SIG-M5 treated with dmso at 0.1 percent for 504 hours (cell line): ENCODE results near the gene ST3GAL4.

Experiments used
- DNase-seq: peaks from one replicate; lab custom pipeline; 2025; ENCODE audit not compliant: unreplicated experiment; lab: John Stamatoyannopoulos, UW

ST3GAL4 gene

GRCh38 chr11:126405374-126405773, 49.9 kb downstream of the ST3GAL4 start:
- no peak for DNase-seq

GRCh38 chr11:126405906-126406305, 50.4 kb downstream of the ST3GAL4 start:
- DNase-seq, result peak; percentile 25

- no peak for DNase-seq
These were observed 50.9 kb downstream of the ST3GAL4 start for GRCh38 chr11:126406368-126406767.

GRCh38 chr11:126407101-126407521, 51.6 kb downstream of the ST3GAL4 start:
- DNase-seq, result no peak

- no peak for DNase-seq
These were observed 52.3 kb downstream of the ST3GAL4 start for GRCh38 chr11:126407682-126408288.

GRCh38 chr11:126408496-126408895, 53.0 kb downstream of the ST3GAL4 start:
- DNase-seq, result no peak

- no peak for DNase-seq
These were observed 53.6 kb downstream of the ST3GAL4 start for GRCh38 chr11:126408901-126409619.

GRCh38 chr11:126409620-126409985, 54.1 kb downstream of the ST3GAL4 start:
- DNase-seq, result no peak

- no peak for DNase-seq
These were observed 55.2 kb downstream of the ST3GAL4 start for GRCh38 chr11:126410649-126411048.

GRCh38 chr11:126411971-126412381, 56.5 kb downstream of the ST3GAL4 start:
- no peak for DNase-seq

- no peak for DNase-seq
These were observed 57.9 kb downstream of the ST3GAL4 start for GRCh38 chr11:126413426-126413825.

GRCh38 chr11:126413843-126414405, 58.4 kb downstream of the ST3GAL4 start:
- DNase-seq, result no peak

GRCh38 chr11:126414615-126415014, 59.1 kb downstream of the ST3GAL4 start:
- no peak for DNase-seq

- no peak for DNase-seq
These were observed 59.6 kb downstream of the ST3GAL4 start for GRCh38 chr11:126415128-126415527.

GRCh38 chr11:126415669-126416420, 60.4 kb downstream of the ST3GAL4 start:
- DNase-seq, result no peak

GRCh38 chr11:126416542-126417090, 61.1 kb downstream of the ST3GAL4 start:
- no peak for DNase-seq

GRCh38 chr11:126417091-126417862, 61.8 kb downstream of the ST3GAL4 start:
- no peak for DNase-seq

- DNase-seq, result no peak
These were observed 63.4 kb downstream of the ST3GAL4 start for GRCh38 chr11:126418887-126419286.

- peak; percentile 72 for DNase-seq
These were observed 64.6 kb downstream of the ST3GAL4 start for GRCh38 chr11:126419801-126420697.
